SH-SY5Y (cell line): ENCODE measurements around the gene LAMA3.

ENCODE experiments used
- GATA2 ChIP-seq: IDR thresholded peaks from 2 replicates; pipeline ENCODE4 v1.6.1; 2011; ENCODE audit warnings: mild to moderate bottlenecking, low read depth, low read length
- GATA3 ChIP-seq: IDR thresholded peaks from 2 replicates; pipeline ENCODE4 v1.6.1; 2011; ENCODE audit warnings: low read depth, mild to moderate bottlenecking, low read length, moderate library complexity

DNA sequence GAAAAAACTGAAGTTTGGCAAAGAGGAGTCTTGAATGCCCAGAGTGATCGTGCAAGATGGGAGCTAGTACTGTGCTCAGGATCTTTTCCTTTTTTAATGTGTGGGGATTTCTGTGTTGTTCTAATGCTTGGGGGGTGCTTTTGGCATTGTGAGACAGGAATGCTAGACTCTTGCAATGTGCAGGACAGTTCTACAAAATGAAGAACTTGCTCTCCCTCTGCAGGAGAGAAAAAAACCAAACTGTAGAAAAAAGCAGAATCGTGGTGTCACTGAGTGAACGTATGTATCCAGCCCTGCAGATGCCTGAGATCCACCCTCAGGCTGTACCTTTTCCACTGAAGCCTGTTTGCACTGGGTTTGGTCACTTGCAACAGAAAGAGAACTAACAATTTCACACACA is 313.2 kb downstream of the LAMA3 start:
- no peak for TF ChIP-seq GATA2
- no peak for TF ChIP-seq GATA3
